Endometrial microvascular endothelial cells (primary cell): ENCODE measurements around the gene TCOF1. TPM values are rescaled to one million over a fixed set of nuclear protein-coding genes. Genes with fewer than 3 reads are reported as not detected.

ENCODE experiments used
- in situ Hi-C: cut with HindIII; loops from 2 replicates; pipeline ENCODE4 v1.10.0; 2017; ENCODE audit warnings: low sequenced_read_pairs, low pct_unique_long_range_greater_than_20kb; ENCODE audit errors: inconsistent ontology term
- total RNA-seq: library from RNA; depleted of rRNA; stranded (reverse); fragments of >200 nt; gene quantifications from one replicate; pipeline ENCODE4 v1.2.3, GENCODE V29; 2015; ENCODE audit errors: inconsistent ontology term

The TCOF1 gene
- total RNA-seq, 1 donor from 2014 or later = 43.2 TPM

GRCh38 chr5:150398722-150399523, 41.4 kb downstream of the TCOF1 start:
- in situ Hi-C loops = no loop called here

- in situ Hi-C loops = no loop called here
Observed at GRCh38 chr5:150399524-150400211, 42.2 kb downstream of the TCOF1 start.

GRCh38 chr5:150400316-150401075, 43.0 kb downstream of the TCOF1 start:
- in situ Hi-C loops = no loop called here

GRCh38 chr5:150401076-150401375, 43.5 kb downstream of the TCOF1 start:
- in situ Hi-C loops = no loop called here

- in situ Hi-C loops = no loop called here
Observed at GRCh38 chr5:150401376-150402228, 44.1 kb downstream of the TCOF1 start.

- in situ Hi-C loops = no loop called here
Observed at GRCh38 chr5:150402229-150402773, 44.8 kb downstream of the TCOF1 start.

- in situ Hi-C loops = no loop called here
Observed at GRCh38 chr5:150402901-150403342, 45.4 kb downstream of the TCOF1 start.

GRCh38 chr5:150404121-150404520, 46.6 kb downstream of the TCOF1 start:
- in situ Hi-C loops = no loop called here

- in situ Hi-C loops = no loop called here
Observed at GRCh38 chr5:150404535-150404934, 47.0 kb downstream of the TCOF1 start.

- in situ Hi-C loops = no loop called here
Observed at GRCh38 chr5:150404941-150405816, 47.7 kb downstream of the TCOF1 start.

- in situ Hi-C loops = no loop called here
Observed at GRCh38 chr5:150406103-150406722, 48.7 kb downstream of the TCOF1 start.

- in situ Hi-C loops = no loop called here
Observed at GRCh38 chr5:150406723-150407095, 49.2 kb downstream of the TCOF1 start.

GRCh38 chr5:150407096-150407720, 49.7 kb downstream of the TCOF1 start:
- in situ Hi-C loops = no loop called here

- in situ Hi-C loops = no loop called here
Observed at GRCh38 chr5:150408231-150408943, 50.9 kb downstream of the TCOF1 start.

- in situ Hi-C loops = no loop called here
Observed at GRCh38 chr5:150409638-150410523, 52.4 kb downstream of the TCOF1 start.
